ENCODE data around the gene NANS. TPM values are rescaled to one million over a fixed set of nuclear protein-coding genes. Genes with fewer than 3 reads are reported as not detected.

The NANS gene
- polyA plus RNA-seq, 1 donor (not counting 4 experiments of a cell fraction or from before 2014, with no cell fraction given), result 63.1 TPM

DNA sequence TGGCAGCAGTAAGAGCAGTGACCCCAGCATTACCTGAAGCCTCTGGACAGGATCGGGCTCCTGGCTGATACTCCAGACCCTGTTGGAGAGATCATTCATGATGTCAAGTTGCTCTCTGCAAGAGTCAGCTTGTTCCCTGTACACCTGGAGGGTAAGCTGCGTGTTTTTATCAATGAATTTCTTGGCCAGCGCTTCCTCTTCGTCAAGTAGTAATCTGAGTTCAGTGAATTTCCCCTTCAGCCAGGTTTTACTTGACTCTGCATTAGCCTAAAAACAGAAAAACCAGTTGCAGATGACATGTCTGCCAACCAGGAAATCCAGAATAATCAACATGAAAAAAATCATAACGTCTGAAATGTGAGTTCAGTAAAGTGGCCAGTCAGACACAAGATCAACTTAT is 43.4 kb downstream of the NANS start:
- peak overlapping the region; percentile 63 for H3K4me2 ChIP-seq (ENCODE audit: control insufficient read depth, extremely low read depth, insufficient read depth, low read depth, low read length)
- no peaks in the 10 kb centered on the region for H3K27me3 ChIP-seq (ENCODE audit: control insufficient read depth, extremely low read depth, insufficient read depth, low read length)
- H4K20me1 ChIP-seq (ENCODE audit: control insufficient read depth, extremely low read depth, insufficient read depth, low read length), result no peaks in the 10 kb centered on the region
- DNase-seq (ENCODE audit: low read depth, low spot score), result no peak
- peaks cover 31% of the 10 kb centered on the region for H3K4me1 ChIP-seq (ENCODE audit: control insufficient read depth, extremely low read depth, insufficient read depth, low read length)
- peak overlapping the region in 2 of 3 experiments; percentile 4 to 29 for H3K4me3 ChIP-seq (ENCODE audit: control insufficient read depth in 2 of 3, extremely low read depth in 1 of 3, insufficient read depth in 2 of 3, low read depth in 1 of 3, low read length in 3 of 3)
- no peak overlapping the region for H2AFZ ChIP-seq (ENCODE audit: control insufficient read depth, low read length)
- peak; percentile 87 for FAIRE-seq
- TF ChIP-seq, protein P1, sequence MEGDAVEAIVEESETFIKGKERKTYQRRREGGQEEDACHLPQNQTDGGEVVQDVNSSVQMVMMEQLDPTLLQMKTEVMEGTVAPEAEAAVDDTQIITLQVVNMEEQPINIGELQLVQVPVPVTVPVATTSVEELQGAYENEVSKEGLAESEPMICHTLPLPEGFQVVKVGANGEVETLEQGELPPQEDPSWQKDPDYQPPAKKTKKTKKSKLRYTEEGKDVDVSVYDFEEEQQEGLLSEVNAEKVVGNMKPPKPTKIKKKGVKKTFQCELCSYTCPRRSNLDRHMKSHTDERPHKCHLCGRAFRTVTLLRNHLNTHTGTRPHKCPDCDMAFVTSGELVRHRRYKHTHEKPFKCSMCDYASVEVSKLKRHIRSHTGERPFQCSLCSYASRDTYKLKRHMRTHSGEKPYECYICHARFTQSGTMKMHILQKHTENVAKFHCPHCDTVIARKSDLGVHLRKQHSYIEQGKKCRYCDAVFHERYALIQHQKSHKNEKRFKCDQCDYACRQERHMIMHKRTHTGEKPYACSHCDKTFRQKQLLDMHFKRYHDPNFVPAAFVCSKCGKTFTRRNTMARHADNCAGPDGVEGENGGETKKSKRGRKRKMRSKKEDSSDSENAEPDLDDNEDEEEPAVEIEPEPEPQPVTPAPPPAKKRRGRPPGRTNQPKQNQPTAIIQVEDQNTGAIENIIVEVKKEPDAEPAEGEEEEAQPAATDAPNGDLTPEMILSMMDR (optimal IDR thresholded peaks at IDR 0.05 in 1 of 3, IDR thresholded peaks at IDR 0.05 in 1 of 3, conservative IDR thresholded peaks at IDR 0.05 in 1 of 3; ENCODE audit: extremely low read depth in 1 of 3, insufficient read depth in 2 of 3, low read length in 3 of 3), result no peak
- no peak for TF ChIP-seq EZH2 (IDR thresholded peaks at IDR 0.05; ENCODE audit: low read length)
- H3K79me2 ChIP-seq (ENCODE audit: control insufficient read depth, insufficient read depth, low read length), result peaks cover 19% of the 10 kb centered on the region
- no peaks in the 10 kb centered on the region for H3K9me3 ChIP-seq (ENCODE audit: control insufficient read depth, low read depth, low read length)
- peak overlapping the region; percentile 49 for H3K9ac ChIP-seq (ENCODE audit: control insufficient read depth, extremely low read depth, insufficient read depth, low read length)
- peaks cover 9 to 15% of the 10 kb centered on the region in 2 experiments for H3K36me3 ChIP-seq (ENCODE audit: control insufficient read depth in 2 of 2, extremely low read depth in 1 of 2, insufficient read depth in 2 of 2, low read length in 2 of 2)
- dilution Hi-C loops (cut with MboI; ENCODE audit: extremely low pct_ligation_motif_present, low sequenced_read_pairs), result no loop called here
- peaks cover 2% of the 10 kb centered on the region for H3K9me1 ChIP-seq (ENCODE audit: control insufficient read depth, extremely low read depth, insufficient read depth, low read length)
- H3K27ac ChIP-seq (ENCODE audit: control insufficient read depth, insufficient read depth, low read length), result peak overlapping the region; percentile 66

DNA sequence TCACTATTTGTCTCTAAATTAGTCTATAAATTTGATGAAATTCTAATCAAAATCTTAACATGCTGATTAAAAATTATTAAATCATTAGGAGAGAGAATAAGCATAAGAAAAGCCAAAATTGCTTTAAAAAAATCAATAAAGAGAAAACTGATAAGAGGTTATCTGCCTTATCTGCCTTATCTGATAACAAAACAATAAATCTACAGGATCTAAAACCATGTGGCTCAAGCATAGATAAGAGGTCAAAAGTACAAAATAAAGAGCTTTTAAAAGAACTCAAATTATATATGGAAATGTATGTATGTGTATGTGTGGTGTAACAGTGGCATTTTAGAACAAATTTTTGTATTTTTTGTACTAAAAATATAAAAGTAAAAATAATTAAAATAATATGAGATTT is 43.9 kb downstream of the NANS start:
- TF ChIP-seq, protein P1 (optimal IDR thresholded peaks at IDR 0.05 in 1 of 3, IDR thresholded peaks at IDR 0.05 in 1 of 3, conservative IDR thresholded peaks at IDR 0.05 in 1 of 3; ENCODE audit: extremely low read depth in 1 of 3, insufficient read depth in 2 of 3, low read length in 3 of 3), result no peak
- TF ChIP-seq EZH2 (IDR thresholded peaks at IDR 0.05; ENCODE audit: low read length), result no peak
- FAIRE-seq, result no peak
- no peak overlapping the region for H2AFZ ChIP-seq (ENCODE audit: control insufficient read depth, low read length)
- H3K9ac ChIP-seq (ENCODE audit: control insufficient read depth, extremely low read depth, insufficient read depth, low read length), result peak overlapping the region; percentile 49
- peaks cover 19% of the 10 kb centered on the region for H3K79me2 ChIP-seq (ENCODE audit: control insufficient read depth, insufficient read depth, low read length)
- no peaks in the 10 kb centered on the region for H4K20me1 ChIP-seq (ENCODE audit: control insufficient read depth, extremely low read depth, insufficient read depth, low read length)
- no peaks in the 10 kb centered on the region for H3K9me3 ChIP-seq (ENCODE audit: control insufficient read depth, low read depth, low read length)
- H3K4me3 ChIP-seq (ENCODE audit: control insufficient read depth in 2 of 3, extremely low read depth in 1 of 3, insufficient read depth in 2 of 3, low read depth in 1 of 3, low read length in 3 of 3), result no peak overlapping the region
- no peaks in the 10 kb centered on the region for H3K27me3 ChIP-seq (ENCODE audit: control insufficient read depth, extremely low read depth, insufficient read depth, low read length)
- H3K4me2 ChIP-seq (ENCODE audit: control insufficient read depth, extremely low read depth, insufficient read depth, low read depth, low read length), result peak overlapping the region; percentile 63
- DNase-seq (ENCODE audit: low read depth, low spot score), result no peak
- H3K4me1 ChIP-seq (ENCODE audit: control insufficient read depth, extremely low read depth, insufficient read depth, low read length), result peaks cover 31% of the 10 kb centered on the region
- H3K9me1 ChIP-seq (ENCODE audit: control insufficient read depth, extremely low read depth, insufficient read depth, low read length), result peaks cover 2% of the 10 kb centered on the region
- dilution Hi-C loops (cut with MboI; ENCODE audit: extremely low pct_ligation_motif_present, low sequenced_read_pairs), result no loop called here
- peak overlapping the region; percentile 66 for H3K27ac ChIP-seq (ENCODE audit: control insufficient read depth, insufficient read depth, low read length)
- peaks cover 6 to 15% of the 10 kb centered on the region in 2 experiments for H3K36me3 ChIP-seq (ENCODE audit: control insufficient read depth in 2 of 2, extremely low read depth in 1 of 2, insufficient read depth in 2 of 2, low read length in 2 of 2)
